HG02840 (cell line): ENCODE results near the gene MYADML2.

Experiments
- ATAC-seq: cut with Tn5 transposase; IDR thresholded peaks from one replicate; pipeline ENCODE4 v1.9.1; 2021; ENCODE audit warnings: mild to moderate bottlenecking, moderate library complexity, moderate number of reproducible peaks; ENCODE audit not compliant: unreplicated experiment, low FRiP score

Gene MYADML2

GRCh38 chr17:81980122-81980521 lies 33.1 kb upstream of the MYADML2 start:
- ATAC-seq = no peak

DNA sequence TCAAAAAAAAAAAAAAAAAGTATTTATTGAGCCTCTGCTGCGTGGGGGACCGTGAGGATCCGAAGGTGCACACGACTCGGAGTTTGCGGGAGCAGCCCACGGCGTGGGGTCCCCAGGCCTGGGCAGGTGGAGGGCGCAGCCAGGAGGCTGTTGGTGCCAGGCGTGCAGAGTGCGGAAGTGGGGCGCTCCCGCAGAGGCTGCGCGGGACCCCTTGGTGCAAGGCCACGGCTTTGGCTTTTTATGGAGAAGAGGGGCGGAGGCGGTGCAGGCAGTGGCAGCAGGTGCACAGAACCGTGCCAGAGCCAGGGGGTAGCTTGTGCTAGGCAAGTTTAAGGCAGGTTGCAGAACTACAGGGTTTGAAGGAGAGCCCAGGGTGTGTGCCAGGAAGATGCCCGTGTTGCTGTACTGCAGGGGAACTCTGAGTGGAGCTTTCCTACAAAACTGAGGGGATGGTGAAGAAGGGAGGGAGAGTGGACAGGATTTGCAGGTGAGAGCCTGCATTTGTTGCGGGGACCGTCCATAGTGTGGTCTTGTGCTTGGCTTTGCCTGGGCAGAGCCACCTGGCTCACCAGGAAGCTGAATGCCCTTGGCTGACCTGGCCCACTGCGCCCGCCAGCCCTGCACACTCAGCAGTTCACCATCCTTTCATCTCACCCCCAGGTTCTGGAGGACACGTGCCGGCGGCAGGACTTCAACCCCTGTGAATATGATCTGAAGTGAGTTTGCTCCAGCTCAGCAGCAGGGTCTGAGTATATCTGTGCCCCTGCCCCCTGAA lies 31.7 kb upstream of the MYADML2 start:
- no peak for ATAC-seq

GRCh38 chr17:81977211-81977808 lies 30.3 kb upstream of the MYADML2 start, which contains the start of gene ASPSCR1:
Gene ASPSCR1, plus strand, starts transcription at chr17:81977629. Its CDS starts 18 bp downstream, at chr17:81977647.
- peak; percentile 83 for ATAC-seq

DNA sequence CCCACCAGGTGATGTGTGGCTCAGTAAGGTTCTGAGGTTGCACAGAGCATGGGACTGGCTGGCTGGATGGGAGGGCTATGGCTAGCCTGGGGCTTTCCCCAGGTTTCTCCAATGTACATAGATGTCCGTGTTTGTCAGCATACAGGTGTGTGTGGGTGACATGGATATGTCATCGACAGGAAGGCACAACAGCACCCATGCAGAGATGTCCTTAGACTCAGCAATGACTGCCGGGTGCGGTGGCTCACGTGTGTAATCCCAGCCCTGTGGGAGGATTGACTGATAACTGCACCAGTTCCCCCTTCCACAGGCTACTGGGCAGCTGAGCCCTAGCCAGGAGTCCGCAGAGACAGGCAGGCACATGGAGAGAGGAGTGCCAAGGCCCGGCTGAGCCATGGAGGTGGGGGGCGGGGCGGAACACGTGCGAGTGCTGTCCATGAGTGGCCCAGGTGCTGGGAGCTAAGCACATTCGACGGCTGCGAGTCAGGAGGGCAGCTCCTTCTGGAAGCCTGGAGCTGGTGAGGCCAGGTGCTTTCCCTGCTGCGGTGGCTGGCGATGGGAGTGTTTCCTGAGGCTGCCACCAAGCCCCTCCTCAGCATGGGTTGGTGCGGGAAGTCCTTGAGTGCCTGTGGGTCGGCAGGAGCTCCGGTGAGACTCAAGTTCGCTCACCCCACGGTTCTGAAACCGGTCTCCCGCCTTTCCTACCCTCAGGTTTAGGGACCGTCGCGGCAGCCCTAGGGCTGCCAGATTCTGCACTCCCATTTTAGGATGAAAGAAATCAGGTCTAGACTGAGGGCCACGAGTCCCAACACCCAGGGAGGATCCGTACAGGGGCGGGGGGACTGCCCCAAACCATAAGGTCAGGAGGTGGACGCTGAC lies 29.5 kb upstream of the MYADML2 start:
- ATAC-seq = peak; percentile 2

DNA sequence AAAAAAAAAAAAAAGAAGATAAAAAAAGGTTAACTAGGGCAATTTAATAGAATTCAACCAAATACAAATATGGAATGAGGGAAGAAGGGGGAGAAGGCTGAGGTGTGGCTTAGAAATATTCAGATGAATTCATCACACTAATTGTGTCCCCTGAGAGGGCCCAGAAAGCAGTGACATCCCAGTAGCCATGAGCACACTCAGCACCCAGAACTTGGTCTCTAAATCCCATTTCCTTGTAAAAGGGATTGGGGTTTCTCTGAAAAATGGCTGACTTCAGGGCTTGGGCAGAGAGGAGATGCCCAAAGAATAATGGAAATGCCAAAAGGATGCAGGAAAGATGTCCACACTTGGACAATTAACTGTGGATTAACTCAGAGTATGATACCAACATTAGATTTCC lies 26.4 kb upstream of the MYADML2 start:
- no peak for ATAC-seq

GRCh38 chr17:81968850-81969812 lies 22.1 kb upstream of the MYADML2 start:
- ATAC-seq = no peak

- no peak for ATAC-seq
Measured at GRCh38 chr17:81968396-81968745, 21.3 kb upstream of the MYADML2 start.

DNA sequence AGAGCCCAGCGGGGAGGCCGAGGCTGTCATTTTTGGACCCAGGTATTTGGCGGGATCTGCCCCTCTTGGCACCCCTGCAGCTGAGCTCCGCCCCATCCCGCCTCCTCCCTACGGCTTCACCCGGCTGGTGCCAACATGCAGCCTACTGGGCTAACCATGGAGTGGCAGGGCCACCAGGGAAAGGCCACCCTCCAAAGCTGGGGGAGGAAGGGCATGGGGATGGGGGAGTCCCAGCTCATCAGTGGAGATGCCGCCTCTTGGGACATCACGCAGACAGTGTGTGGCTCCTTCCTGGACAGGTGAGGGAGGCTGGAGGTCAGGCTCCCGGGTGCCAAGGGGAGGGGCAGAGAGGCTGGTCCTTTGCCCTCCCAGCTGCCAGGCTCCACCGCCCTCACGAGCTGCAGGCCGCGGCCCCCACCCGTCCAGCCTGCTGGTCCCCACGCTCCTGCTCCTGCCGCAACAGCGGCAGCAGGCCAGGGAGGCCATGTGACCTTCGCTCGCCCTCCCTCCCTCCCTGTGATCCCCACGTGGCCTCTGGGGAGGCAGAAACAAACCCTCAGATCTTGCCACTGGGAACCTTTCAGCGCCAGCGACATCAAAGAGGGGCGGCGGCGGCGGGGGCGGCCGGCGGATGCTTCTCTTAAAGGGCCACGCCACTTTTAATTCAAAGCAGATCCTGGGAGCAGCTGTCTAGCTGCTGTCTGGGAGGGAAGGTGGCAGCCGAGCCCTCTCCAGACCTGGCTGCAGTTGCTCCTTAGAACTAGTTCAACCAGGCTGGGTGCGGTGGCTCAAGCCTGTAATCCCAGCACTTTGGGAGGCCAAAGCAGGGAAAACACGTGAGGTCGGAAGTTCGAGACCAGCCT lies 20.7 kb upstream of the MYADML2 start:
- ATAC-seq = no peak

DNA sequence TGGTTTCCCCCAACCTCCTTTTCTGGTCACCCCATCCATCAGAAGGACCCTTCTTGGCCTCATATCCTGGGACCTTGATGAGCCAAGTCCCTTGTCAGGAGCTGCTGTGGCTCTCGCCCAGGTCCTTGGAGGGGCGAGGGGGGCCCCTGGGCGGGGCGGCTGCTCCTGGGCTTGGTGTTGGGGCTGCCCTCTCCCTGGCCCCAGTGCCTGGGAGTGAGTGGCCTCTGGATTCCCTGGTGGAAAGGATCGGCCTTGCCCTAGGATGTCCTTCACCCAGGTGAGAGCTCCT lies 20.2 kb upstream of the MYADML2 start:
- ATAC-seq = no peak

GRCh38 chr17:81966343-81967243 lies 19.6 kb upstream of the MYADML2 start:
- no peak for ATAC-seq

DNA sequence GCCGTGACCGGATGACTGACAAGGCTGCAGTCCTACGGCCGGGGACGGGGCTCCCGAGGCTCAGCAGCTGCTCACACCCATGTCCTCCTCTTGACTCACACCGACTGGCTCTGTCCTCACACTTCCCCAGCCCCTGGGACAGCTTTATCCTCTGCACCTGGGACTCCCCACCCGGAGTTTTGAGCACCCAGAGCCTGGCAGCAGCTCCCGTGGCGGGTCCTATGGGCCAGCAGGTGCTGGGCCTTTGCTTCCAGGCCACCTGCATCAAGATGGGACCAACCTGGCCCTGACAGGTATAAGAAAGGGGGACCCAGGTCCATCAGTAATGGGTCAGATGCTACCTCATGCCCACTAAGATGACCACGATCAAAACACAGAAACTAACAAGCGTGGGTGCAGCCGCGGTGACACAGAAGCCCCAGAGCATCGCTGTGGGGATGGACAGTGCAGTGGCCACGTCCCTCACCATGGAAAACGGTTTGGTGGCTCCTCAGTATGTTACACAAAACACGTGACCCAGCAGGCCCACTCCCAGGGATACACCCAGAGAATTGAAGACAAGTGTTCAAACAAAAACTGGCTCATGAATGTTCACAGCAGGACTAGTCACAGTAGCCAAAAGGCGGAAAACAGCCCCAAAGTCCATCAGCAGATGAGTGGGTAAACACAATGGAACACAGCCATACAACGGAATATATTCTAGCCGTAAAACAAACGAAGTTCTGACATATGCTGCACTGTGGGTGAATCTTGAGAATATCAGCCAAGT lies 17.2 kb upstream of the MYADML2 start:
- no peak for ATAC-seq

- no peak for ATAC-seq
Measured at GRCh38 chr17:81962499-81963441, 15.7 kb upstream of the MYADML2 start.

GRCh38 chr17:81961521-81962498 lies 14.8 kb upstream of the MYADML2 start:
- no peak for ATAC-seq

- no peak for ATAC-seq
Measured at GRCh38 chr17:81961087-81961511, 14.1 kb upstream of the MYADML2 start, which contains the start of gene NOTUM. Gene NOTUM, minus strand, starts transcription at chr17:81961187. Its CDS starts 278 bp downstream, at chr17:81960909.
